ENCODE results near the gene GGT1.

GRCh38 chr22:24576778-24577177 lies 26.2 kb upstream of the GGT1 start:
- TF ChIP-seq CTCF (IDR thresholded peaks at IDR 0.05; ENCODE audit: control extremely low read depth in 1 of 3, insufficient read depth in 1 of 3, low read depth in 1 of 3, low read length in 3 of 3) (no peak), ATF3 (IDR thresholded peaks at IDR 0.05; ENCODE audit: insufficient read depth, low read depth, low read length) (no peak), NRF1 (IDR thresholded peaks at IDR 0.05; ENCODE audit: low read depth, low read length) (no peak), TEAD4 (IDR thresholded peaks at IDR 0.05; ENCODE audit: low read depth, low read length) (no peak), BRCA1 (IDR thresholded peaks at IDR 0.05; ENCODE audit: low read depth, low read length) (no peak)

Measured in H1 (cell line).